WTC11 (cell line): Measurements from ENCODE around the gene ENTREP3. TPM values are rescaled to one million over a fixed set of nuclear protein-coding genes. Genes with fewer than 3 reads are reported as not detected.

Experiments used
- ATAC-seq: fragments of 200-7000 bp; cut with Tn5 transposase; 2 replicates; pipeline ENCODE4 v1.10.0; 2021; ENCODE audit warnings: mild to moderate bottlenecking, moderate library complexity
- CTCF ChIA-PET: fragments of 300-600 bp; sonication (Branson Sonifier 250); formaldehyde crosslinking; loops from one replicate; lab custom pipeline; 2021; ENCODE audit warnings: antibody characterized with exemption; lab: Charles Lee
- POLR2A ChIA-PET: fragments of 350-600 bp; sonication (Branson Sonifier 250); formaldehyde crosslinking; loops from one replicate; lab custom pipeline; 2021; ENCODE audit warnings: antibody characterized with exemption; lab: Charles Lee
- DNase-seq: peaks from one replicate; pipeline ENCODE4 v3.0.0; 2021; ENCODE audit warnings: low spot score
- H3K27ac Mint-ChIP-seq: 2 replicates; pipeline ENCODE4 v1.8.0; 2021; ENCODE audit warnings: mixed read lengths
- H3K27me3 Mint-ChIP-seq: 2 replicates; pipeline ENCODE4 v1.8.0; 2021; ENCODE audit warnings: low read depth, mild to moderate bottlenecking, moderate library complexity, mixed read lengths
- H3K36me3 Mint-ChIP-seq: 2 replicates; pipeline ENCODE4 v1.8.0; 2021; ENCODE audit warnings: mixed read lengths
- H3K4me1 Mint-ChIP-seq: 2 replicates; pipeline ENCODE4 v1.8.0; 2022; ENCODE audit warnings: mixed read lengths
- H3K4me3 Mint-ChIP-seq: 2 replicates; pipeline ENCODE4 v1.8.0; 2021; ENCODE audit warnings: mild to moderate bottlenecking, moderate library complexity, mixed read lengths
- H3K9me3 Mint-ChIP-seq: 2 replicates; pipeline ENCODE4 v1.8.0; 2021; ENCODE audit warnings: mixed read lengths
- ATF6 ChIP-seq: sonication (generic); formaldehyde crosslinking; IDR thresholded peaks from 2 replicates; pipeline ENCODE4 v1.8.1; 2023; ENCODE audit warnings: mild to moderate bottlenecking, missing genetic modification reagents
- CREM ChIP-seq: sonication (generic); formaldehyde crosslinking; IDR thresholded peaks from 2 replicates; pipeline ENCODE4 v1.8.1; 2022; ENCODE audit warnings: mild to moderate bottlenecking, missing genetic modification reagents, moderate library complexity
- CTCF ChIP-seq: fragments of 200-600 bp; IDR thresholded peaks from 2 replicates; pipeline ENCODE4 v1.8.0; 2022; ENCODE audit warnings: antibody characterized with exemption
- E2F1 ChIP-seq: sonication (generic); formaldehyde crosslinking; IDR thresholded peaks from 2 replicates; pipeline ENCODE4 v1.8.0; 2022; ENCODE audit warnings: mild to moderate bottlenecking, missing genetic modification reagents
- ETV6 ChIP-seq: sonication (generic); formaldehyde crosslinking; IDR thresholded peaks from 2 replicates; pipeline ENCODE4 v1.8.1; 2022; ENCODE audit warnings: mild to moderate bottlenecking, missing genetic modification reagents
- FOXK1 ChIP-seq: sonication (generic); formaldehyde crosslinking; IDR thresholded peaks from 2 replicates; pipeline ENCODE4 v1.8.0; 2022; ENCODE audit warnings: mild to moderate bottlenecking, moderate library complexity, missing genetic modification reagents
- FOXP1 ChIP-seq: sonication (generic); formaldehyde crosslinking; IDR thresholded peaks from 2 replicates; pipeline ENCODE4 v1.8.0; 2022; ENCODE audit warnings: missing genetic modification reagents, mild to moderate bottlenecking, moderate library complexity, borderline replicate concordance
- GTF2I ChIP-seq: fragments of 250-450 bp; sonication (Bioruptor Pico); conservative IDR thresholded peaks from 2 replicates; pipeline ENCODE4 v1.4.0; 2021; ENCODE audit warnings: mild to moderate bottlenecking
- JUN ChIP-seq: sonication (generic); formaldehyde crosslinking; IDR thresholded peaks from 2 replicates; pipeline ENCODE4 v1.8.0; 2023; ENCODE audit warnings: mild to moderate bottlenecking, missing genetic modification reagents
- KAT7 ChIP-seq: sonication (generic); formaldehyde crosslinking; IDR thresholded peaks from 2 replicates; pipeline ENCODE4 v1.8.1; 2023; ENCODE audit warnings: missing genetic modification reagents, mild to moderate bottlenecking, borderline replicate concordance
- MAX ChIP-seq: sonication (generic); formaldehyde crosslinking; IDR thresholded peaks from 2 replicates; pipeline ENCODE4 v1.8.0; 2022; ENCODE audit warnings: mild to moderate bottlenecking, missing genetic modification reagents
- NFATC4 ChIP-seq: fragments of 250-450 bp; sonication (Bioruptor Pico); IDR thresholded peaks from 2 replicates; pipeline ENCODE4 v1.9.0; 2021; ENCODE audit warnings: mild to moderate bottlenecking
- PRRX2 ChIP-seq: fragments of 250-450 bp; sonication (Bioruptor Pico); IDR thresholded peaks from 2 replicates; pipeline ENCODE4 v1.8.0; 2021; ENCODE audit warnings: mild to moderate bottlenecking
- RORB ChIP-seq: fragments of 250-450 bp; sonication (Bioruptor Pico); IDR thresholded peaks from 2 replicates; pipeline ENCODE4 v1.9.0; 2021; ENCODE audit warnings: mild to moderate bottlenecking
- TP53 ChIP-seq: sonication (generic); formaldehyde crosslinking; IDR thresholded peaks from 2 replicates; pipeline ENCODE4 v1.8.1; 2023; ENCODE audit warnings: mild to moderate bottlenecking, missing genetic modification reagents
- ZNF416 ChIP-seq: fragments of 250-450 bp; sonication (Bioruptor Pico); IDR thresholded peaks from 2 replicates; pipeline ENCODE4 v1.9.0; 2021; ENCODE audit warnings: mild to moderate bottlenecking, inconsistent platforms
- ZNF532 ChIP-seq: fragments of 250-450 bp; sonication (Bioruptor Pico); IDR thresholded peaks from 2 replicates; pipeline ENCODE4 v1.9.0; 2021; ENCODE audit warnings: mild to moderate bottlenecking, borderline replicate concordance
- total RNA-seq: library from RNA; stranded (reverse); gene quantifications from 3 replicates; pipeline ENCODE4 v1.2.3, GENCODE V29; 2021
- TF ChIP-seq, protein P1 (sequence below): fragments of 250-450 bp; sonication (Bioruptor Pico); IDR thresholded peaks from 2 replicates; pipeline ENCODE4 v1.9.0; 2021; ENCODE audit warnings: moderate library complexity, mild to moderate bottlenecking, inconsistent platforms, borderline replicate concordance
- TF ChIP-seq, protein P2 (sequence below): fragments of 250-450 bp; sonication (Bioruptor Pico); IDR thresholded peaks from 2 replicates; pipeline ENCODE4 v2.1.2; 2022; ENCODE audit warnings: mild to moderate bottlenecking, moderate library complexity

ENTREP3 gene
- total RNA-seq, 1 experiment from 2014 or later, result 67.8 TPM

DNA sequence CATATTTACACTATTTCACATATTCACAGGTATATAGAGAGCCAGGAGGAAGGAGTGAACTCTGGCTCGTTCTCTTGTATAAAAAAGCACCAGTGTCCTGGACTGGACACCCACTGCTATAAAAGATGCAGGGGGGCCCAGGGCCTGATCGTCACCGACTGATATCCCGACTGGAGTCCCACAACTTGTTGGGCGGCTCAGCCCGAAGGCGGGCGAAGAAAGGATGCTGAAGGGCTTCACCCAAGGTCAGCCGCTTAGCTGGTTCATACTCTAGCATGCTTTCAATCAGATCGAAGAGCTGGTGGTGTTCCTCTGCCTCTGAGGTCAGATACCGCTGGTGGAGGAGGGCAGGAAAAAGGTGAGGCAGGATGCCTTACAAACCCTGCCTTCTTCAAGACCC lies 7.8 kb upstream of the ENTREP3 start:
- TF ChIP-seq RORB (CRISPR knock-in tag) (no peak), JUN (CRISPR knock-in tag) (no peak), ZNF532 (CRISPR knock-in tag) (no peak), FOXP1 (CRISPR knock-in tag) (no peak), TP53 (CRISPR knock-in tag) (no peak), CTCF (no peak), ATF6 (no peak), CREM (CRISPR knock-in tag) (no peak), PRRX2 (CRISPR knock-in tag) (no peak), GTF2I (CRISPR knock-in tag) (no peak), FOXK1 (CRISPR knock-in tag) (no peak), MAX (CRISPR knock-in tag) (no peak), ZNF416 (CRISPR knock-in tag) (no peak), E2F1 (CRISPR knock-in tag) (no peak), KAT7 (CRISPR knock-in tag) (no peak), NFATC4 (CRISPR knock-in tag) (no peak), ETV6 (CRISPR knock-in tag) (no peak)
- TF ChIP-seq, protein P1, sequence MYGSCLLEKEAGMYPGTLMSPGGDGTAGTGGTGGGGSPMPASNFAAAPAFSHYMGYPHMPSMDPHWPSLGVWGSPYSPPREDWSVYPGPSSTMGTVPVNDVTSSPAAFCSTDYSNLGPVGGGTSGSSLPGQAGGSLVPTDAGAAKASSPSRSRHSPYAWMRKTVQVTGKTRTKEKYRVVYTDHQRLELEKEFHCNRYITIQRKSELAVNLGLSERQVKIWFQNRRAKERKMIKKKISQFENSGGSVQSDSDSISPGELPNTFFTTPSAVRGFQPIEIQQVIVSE, result no peak
- TF ChIP-seq, protein P2, sequence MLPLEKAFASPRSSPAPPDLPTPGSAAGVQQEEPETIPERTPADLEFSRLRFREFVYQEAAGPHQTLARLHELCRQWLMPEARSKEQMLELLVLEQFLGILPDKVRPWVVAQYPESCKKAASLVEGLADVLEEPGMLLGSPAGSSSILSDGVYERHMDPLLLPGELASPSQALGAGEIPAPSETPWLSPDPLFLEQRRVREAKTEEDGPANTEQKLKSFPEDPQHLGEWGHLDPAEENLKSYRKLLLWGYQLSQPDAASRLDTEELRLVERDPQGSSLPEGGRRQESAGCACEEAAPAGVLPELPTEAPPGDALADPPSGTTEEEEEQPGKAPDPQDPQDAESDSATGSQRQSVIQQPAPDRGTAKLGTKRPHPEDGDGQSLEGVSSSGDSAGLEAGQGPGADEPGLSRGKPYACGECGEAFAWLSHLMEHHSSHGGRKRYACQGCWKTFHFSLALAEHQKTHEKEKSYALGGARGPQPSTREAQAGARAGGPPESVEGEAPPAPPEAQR, result no peak
- ChIA-PET CTCF (interaction anchor here (6.1 kb wide), 1 partner anchor 12 kb away, joined by 130 read pairs; no protein-coding TSS in a partner anchor), POLR2A (interaction anchor here (1.0 kb wide), 1 partner anchor 10 kb away, joined by 4 read pairs; the partner anchor contains the start of gene CLK2)
- ATAC-seq (no peak), DNase-seq (no peak)
- H3K27ac Mint-ChIP-seq, result peak overlapping the region; percentile 78
- H3K9me3 Mint-ChIP-seq, result no peaks in the 10 kb centered on the region
- no peaks in the 10 kb centered on the region for H3K27me3 Mint-ChIP-seq
- no peak overlapping the region for H3K4me3 Mint-ChIP-seq
- peaks cover 14% of the 10 kb centered on the region for H3K4me1 Mint-ChIP-seq
- H3K36me3 Mint-ChIP-seq, result peaks cover 65% of the 10 kb centered on the region
